HG03558 (cell line): ENCODE data around the gene CSRNP2.

Experiments used
- ATAC-seq: cut with Tn5 transposase; IDR thresholded peaks from one replicate; pipeline ENCODE4 v1.9.1; 2021; ENCODE audit warnings: moderate number of reproducible peaks; ENCODE audit not compliant: unreplicated experiment; ENCODE audit errors: extremely low read depth

Gene CSRNP2, protein sequence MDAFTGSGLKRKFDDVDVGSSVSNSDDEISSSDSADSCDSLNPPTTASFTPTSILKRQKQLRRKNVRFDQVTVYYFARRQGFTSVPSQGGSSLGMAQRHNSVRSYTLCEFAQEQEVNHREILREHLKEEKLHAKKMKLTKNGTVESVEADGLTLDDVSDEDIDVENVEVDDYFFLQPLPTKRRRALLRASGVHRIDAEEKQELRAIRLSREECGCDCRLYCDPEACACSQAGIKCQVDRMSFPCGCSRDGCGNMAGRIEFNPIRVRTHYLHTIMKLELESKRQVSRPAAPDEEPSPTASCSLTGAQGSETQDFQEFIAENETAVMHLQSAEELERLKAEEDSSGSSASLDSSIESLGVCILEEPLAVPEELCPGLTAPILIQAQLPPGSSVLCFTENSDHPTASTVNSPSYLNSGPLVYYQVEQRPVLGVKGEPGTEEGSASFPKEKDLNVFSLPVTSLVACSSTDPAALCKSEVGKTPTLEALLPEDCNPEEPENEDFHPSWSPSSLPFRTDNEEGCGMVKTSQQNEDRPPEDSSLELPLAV

DNA sequence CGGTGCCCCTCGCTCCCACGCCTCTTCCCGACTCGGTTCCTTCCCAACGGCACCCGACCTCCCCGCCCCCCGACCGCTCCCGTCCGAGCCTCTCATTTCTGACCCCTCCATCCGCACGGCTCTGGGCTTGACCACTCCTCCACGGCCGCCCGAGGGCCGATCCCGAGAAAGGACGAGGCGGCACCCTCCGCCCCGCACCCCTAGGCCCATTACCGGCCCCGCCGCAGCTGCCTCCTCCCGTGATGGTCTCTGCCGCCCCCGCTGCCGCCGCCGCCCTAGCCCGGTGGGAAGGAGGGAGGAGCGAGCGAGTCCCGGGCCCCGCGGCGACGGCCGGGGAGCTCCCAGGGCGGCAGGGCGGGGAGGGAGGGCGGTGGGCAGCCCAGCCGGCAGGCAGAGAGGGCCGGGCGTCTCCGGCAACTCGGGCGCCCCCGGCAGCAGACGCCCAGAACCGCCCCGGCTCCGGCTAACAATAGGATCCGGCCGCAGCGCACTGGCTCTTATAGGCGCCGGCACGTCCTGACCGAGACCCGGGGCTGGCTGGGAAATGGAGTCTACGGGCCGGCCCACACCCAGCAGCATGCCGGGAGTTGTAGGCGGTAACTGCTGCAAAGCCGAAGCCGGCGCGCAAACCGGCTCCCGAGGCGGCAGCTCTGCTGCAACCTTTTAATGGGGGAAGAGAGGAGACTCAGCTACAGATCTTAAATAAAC is at the start of gene CSRNP2:
TSS of gene CSRNP2 (minus strand) at position 471 of the 708 bp plus-strand sequence. CDS start 7,035 bp downstream, outside the sequence.
- ATAC-seq: peak; percentile 73

DNA sequence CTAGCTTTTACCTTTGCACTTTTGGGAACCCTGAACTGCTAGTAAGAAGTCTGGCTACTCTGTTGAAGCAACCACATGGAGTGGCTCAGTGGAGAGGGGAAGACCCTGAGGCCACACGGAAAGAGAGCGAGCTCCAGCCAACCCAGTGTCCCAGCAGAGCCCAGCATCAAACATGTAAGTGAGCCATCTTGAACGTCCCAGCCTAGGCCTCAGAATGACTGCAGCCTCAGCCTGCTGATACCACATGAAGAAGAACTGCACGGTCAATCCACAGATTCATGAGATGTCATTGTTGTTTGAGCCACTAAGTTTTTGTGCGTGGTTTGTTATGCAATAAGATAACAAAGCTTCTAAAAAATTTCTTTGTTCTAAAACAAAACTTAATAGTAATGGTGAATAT is 49.3 kb upstream of the CSRNP2 start:
- no peak for ATAC-seq

DNA sequence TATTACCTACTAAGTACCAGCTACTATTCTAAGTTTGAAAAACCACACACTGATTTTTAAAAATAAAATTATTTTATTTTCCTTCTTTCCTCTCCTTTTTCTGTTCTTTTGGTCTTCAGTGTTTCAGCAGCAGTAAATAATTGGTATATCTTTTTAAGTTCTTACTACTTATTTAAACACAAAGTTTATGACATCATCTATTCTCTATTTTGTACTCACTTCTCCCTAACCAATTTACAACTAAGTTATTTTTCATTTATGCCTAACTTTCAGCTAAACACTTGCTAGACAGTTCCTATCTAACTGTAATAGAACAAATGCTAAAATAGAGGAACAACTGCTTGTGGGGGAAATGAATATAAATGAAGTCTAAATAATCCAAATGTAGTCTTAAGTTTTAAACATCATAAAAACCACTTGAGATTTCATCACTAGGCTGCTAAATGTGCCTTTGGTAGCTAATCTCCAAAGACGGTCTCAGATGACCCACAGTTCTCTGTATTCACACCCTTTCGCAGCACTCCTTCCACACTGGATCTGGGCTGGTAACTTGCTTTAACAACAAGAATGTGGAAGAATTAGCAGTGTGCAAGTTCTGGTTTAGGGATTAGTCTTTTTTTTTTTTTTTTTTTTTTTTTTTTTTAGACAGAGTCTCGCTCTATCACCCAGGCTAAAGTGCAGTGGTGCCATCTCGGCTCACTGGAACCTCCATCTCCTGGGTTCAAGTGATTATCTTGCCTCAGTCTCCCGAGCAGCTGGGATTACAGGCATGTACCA is 48.5 kb upstream of the CSRNP2 start:
- no peak for ATAC-seq

DNA sequence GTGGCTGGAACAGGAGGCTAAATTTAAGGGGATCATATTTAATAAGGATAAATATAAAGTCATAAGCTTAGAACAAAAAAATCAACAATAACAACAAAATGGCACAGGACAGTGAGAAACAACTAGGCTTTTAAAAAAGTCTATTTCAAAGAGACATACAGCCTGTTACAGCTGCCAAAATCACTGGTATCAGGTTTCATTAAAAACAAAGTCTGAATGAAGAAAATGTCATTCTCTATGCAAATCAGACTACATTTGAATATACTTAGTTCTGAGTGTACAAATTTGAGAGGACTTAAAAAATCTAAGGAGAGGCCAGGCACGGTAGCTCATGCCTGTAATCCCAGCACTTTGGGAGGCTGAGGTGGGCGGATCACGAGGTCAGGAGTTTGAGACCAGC is 45.5 kb upstream of the CSRNP2 start:
- no peak for ATAC-seq

DNA sequence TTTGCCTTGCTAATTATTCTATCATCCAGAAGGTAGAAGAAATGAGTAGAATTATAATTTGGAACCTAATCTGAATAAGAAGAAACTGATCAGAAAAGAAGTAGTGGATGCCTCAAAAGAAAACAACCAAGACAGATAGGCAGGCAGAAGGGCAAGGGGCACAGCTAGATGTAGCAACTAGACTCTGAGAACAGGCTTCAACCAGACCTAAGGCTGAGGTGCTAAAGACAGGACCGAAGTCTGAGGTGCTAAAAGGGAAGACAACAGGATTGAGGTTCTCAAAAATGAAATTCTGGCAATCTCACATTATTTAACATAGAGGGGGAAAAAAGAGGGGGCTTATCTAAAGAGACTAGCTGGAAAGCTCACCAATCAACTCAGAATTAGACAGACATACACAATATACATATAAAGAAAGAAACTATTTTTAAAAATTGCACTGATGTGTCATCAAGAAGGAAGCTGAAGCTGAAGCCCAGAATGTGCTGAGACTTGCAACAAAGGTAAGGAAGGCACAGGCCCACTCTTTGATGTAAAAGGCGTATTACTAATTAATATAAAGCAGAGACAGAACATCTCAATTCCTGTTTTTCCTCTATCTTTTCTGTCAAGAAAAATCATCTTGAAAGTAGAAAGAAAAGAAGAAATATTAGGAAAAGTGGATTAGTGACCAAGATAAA is 43.8 kb upstream of the CSRNP2 start:
- ATAC-seq: no peak

DNA sequence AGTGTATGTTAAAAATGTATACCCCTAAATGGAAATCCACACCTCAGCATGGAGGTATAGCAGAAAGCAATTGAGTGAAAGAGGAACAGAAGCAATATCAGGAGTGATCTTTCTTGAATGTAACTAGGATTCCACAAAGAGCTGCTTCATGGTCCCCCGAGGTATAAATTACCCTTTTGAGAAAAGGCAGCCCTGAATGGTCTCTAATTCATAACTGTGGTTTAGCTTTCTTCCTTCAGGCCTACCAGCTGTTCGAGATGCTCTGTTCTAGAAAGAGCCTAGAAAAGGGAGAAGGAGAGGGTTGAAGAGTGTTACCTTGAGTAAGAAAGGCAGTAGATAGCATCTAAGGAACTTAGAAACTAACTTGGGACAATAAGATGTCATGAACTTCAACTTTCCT is 42.9 kb upstream of the CSRNP2 start:
- ATAC-seq: no peak

DNA sequence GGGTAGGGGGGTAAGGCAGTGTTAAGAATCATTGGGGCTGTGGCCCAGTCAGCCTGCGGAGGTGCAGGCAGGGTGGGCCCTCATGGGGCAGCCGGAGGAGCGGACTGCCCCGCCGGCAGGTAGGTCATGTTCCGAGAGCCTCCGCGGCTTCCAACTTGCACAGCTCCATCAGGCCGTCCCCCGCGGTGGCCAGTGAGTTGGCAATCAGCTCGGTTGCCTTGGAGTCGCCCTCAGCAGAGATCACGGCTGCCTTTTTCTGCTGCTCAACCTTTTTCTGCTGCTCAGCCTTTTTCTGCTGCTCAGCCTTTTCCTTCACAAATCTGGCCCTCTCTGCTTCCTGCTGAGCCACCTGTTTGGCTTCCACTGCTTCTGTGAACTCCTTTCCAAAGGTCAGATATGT is 41.1 kb upstream of the CSRNP2 start:
- ATAC-seq: no peak

DNA sequence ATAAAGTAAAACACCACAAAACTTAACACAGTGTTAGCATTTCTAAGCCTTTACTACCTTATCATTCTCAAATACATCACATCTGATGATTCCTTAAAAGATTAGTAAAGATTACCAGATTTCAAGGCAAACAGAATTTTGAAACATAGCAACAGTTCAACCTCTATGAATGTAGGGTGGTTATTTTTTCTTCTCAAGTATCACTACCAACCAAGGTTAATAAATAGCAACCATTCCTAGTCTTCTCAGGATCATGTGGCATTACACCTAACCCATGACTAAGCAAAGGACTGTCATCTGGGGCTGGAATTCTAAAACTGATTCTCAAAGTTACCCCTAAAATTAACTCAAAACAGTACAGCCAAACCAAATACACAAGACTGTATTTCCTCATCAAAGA is 39.4 kb upstream of the CSRNP2 start:
- no peak for ATAC-seq

DNA sequence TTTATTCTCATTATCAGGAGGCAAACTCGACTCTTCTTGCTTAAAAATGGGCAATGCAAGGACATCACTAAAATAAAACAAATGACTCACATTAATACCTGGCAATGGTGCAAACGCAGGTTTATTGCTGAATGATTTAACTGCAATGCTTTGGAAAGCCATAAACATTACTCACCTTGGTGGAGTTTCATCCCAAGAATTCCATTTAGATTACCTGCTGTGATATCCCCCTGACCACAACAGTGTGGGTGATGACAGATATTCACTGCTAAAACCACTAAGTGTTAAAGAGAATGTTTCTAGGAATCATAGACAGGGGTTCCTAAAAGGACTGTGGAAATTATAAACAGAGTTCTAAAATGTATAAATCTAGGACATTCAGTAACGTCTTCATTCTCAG is 35.3 kb upstream of the CSRNP2 start:
- no peak for ATAC-seq

DNA sequence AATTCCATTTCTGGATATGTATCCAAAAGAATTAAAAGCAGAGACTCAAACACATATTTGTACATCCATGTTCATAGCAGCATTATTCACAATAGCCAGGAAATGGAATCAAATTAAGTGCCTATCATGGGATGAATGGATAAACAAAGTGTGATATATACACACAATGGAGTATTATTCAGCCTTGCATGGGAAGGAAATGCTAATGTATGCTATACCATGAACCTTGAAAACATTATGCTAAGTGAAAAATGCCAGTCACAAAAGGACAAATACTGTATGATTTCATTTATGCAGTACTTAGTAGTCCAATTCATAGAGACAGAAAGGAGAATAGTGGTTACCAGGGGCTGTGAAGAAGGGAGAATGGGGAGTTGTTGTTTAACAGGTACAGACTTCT is 32.1 kb upstream of the CSRNP2 start:
- no peak for ATAC-seq

DNA sequence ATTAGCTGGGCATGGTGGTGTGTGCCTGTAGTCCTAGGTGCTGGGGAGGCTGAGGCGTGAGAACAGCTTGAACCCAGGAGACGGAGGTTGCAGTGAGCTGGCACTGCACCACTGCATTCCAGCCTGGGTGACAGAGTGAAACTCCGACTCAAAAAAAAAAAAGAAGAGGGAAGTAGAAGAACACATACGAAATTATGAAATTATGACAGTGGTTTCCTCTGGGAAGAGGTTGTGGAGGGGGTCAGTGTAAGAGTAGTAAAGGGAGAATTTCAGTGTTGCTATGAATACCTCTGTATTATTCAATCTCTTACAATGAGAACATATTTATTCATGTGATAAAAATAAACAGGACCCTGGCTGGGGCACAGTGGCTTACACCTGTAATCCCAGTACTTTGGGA is 24.7 kb upstream of the CSRNP2 start:
- no peak for ATAC-seq

DNA sequence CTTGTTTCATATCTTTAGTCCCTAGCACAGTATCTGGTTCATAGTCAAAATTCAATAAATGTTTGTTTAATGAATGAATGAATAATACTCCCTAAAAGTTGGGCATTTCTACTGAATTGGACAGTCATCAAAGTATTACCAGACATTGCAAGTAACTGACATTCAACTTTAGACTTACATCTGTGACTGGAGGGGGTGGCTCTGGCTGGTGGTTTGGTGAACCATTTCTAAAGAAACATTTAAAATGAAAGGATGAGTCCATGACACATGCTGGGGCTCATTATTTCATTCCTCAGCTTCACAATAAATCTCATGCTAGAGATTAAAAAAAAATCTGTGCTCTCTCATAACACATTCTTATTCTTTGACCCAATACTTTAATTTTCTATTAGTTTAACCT is 20.6 kb upstream of the CSRNP2 start:
- ATAC-seq: no peak

DNA sequence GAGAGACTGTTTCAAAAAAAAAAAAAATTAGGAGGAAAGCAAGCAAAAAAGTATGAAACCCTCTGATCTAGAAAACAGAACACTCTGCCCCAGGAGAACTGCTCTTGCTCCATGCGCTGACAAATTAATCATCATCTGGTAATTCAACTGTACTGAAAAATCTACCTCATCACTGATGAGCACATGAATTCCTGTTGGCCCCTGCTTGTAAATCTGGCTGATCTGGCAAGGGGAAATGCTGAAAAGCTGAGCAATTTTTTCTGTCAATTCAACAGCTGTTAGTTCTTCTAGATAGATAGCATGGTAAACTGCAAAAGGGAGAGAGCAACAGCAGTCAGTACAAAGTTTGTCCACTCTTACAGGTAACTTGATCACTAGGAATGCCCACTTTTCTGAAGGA is 15.2 kb upstream of the CSRNP2 start:
- no peak for ATAC-seq

DNA sequence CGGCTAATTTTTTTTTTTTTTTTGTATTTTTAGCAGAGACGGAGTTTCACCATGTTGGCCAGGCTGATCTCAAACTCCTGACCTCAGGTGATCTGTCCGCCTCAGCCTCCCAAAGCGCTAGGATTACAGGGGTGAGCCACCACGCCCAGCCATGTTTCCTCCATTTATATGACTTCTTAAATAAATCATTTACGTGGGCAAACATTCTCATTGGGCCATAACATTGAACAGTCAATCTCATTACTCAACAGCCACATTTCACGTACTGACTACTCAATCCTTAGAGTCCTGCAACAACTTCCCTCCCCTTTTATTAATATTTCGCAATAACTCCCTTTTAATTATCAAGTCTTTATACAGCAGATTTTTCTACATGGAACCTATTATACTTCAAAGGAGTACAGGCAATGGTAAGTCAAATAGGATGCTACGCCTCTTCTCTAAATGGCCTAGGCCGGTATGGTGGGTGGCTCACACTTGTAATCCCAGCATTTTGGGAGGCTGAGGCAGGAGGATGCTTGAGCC is 7.4 kb upstream of the CSRNP2 start:
- ATAC-seq: no peak

DNA sequence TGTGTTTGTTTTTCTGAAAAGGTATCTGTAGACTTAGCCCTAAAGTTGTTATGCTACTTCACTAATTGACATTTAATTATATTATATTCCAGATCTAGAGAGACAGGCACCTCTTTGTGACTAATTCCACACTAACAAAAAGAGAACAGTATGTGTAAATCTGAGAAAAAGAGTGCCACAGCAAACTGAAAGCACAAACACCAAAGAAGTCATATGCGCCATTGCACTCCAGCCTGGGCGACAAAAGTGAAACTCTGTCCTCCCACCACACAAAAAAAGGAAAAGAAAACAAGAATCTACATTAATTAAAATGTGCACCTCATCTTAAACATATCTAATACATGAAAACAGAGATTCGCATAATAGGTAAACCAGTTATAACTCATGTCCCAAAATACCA is 4.4 kb upstream of the CSRNP2 start:
- ATAC-seq: no peak

DNA sequence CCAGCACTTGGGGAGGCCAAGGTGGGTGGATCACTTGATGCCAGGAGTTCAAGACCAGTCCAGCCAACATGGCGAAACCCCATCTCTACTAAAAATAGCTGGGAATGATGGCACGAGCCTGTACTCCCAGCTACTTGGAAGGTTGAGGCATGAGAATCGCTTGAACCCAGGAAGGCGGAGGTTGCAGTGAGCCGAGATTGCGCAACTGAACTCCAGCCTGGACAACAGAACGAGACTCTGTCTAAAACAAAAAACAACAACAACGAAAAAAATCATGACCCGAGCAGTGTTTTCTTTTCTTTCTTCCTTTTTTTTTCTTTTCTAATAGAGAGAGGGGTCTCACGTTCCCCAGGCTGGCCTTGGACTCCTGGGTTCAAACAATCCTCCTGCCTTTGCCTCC is 3.5 kb upstream of the CSRNP2 start:
- no peak for ATAC-seq

DNA sequence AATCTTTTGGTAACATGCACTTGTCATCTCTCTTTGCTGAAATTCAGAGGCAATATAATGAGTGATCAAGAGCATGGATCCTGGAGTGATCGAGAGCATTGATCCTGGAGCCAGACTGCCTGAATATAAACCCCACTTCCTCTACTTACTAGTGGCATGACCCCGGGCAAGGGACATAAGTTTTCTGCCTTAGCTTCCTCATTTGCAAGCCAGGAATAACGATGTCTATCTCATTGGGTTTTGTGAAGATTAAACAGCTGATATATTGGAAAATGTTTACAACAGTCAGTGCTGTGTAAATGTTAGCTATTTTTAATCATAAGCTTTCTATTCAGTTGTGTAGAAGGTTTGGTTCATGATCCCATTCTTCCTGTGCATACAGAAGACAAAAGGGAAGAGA is 2.4 kb upstream of the CSRNP2 start:
- no peak for ATAC-seq

DNA sequence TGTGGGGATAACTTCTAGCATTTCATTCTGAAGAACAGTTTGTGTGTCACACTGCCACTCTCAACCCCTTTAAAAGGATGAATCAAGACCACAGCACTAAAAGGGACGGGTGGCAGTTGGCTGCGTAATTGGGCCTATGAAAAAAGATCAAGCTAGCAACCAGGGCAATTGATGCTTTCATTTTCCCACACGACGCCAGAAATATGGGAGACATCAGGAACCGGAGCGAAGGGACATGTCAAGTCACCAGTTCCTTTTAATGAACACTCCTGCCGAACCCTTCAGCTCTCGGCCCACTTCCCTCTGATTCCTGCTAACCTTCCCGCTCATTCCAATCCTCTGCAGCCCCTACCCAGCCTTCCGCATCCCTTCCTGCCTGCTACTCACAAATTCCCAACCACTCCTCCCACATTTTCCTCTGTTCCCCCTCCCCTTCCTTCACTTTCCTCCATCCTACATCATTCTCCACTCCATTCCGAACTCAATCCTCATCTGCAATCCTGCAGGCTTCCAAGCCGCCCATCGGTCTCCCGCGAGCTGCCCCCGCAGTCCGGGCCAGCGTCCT is 753 bp downstream of the CSRNP2 start:
- no peak for ATAC-seq

DNA sequence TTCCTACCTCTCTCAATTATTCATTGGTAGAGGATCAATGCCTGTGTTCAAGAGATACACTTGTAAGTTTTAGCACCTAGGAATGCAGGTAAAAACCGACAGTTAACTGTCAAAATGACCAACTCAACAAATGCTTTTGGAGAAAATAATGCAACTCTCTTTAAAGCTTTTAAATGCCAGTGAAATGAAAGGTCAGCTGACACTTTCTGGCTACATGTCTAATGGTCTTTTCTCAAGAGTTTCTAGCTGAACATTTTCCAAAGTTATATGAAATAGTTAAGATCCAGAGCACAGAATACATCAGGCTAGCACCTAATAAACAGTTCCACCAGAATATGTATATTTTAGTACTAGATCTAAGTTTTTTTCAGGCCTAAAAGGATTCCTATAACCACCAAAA is 2.0 kb downstream of the CSRNP2 start:
- no peak for ATAC-seq

DNA sequence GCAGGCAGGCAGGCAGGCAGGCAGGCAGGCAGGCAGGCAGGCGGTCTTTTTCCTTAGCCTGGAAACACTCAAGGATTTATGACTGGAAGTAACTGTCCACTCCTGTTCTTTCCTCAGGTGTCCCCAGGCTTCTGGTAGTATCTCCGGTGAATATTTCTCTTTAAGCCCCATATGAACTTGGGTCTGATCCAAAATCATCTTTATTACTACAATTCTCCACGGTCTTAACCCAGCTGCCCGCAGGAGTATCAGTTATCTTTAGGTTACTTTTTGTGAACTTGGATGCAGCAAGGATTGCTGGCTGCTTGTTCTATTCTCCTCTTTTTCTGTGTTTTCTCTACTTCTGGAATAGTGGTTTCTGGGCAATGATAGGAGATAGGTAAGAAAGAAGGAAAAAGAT is 3.3 kb downstream of the CSRNP2 start:
- no peak for ATAC-seq
